ENCODE results near the gene UQCRHL.

GRCh38 chr1:15848143-15848928 is 40.9 kb upstream of the UQCRHL start:
- TF ChIP-seq CTCF (IDR thresholded peaks at IDR 0.05; ENCODE audit: insufficient read depth, low read depth, low read length), result no peak
- TF ChIP-seq EZH2 (IDR thresholded peaks at IDR 0.05; ENCODE audit: insufficient read depth, low read length), result no peak
